BE2C (cell line): ENCODE measurements around the gene IFI27.

Source experiments
- DNase-seq: peaks from one replicate; pipeline ENCODE4 v3.0.0-alpha.2; 2020
- H3K27me3 ChIP-seq: fragments of 250-450 bp; sonication (Bioruptor Pico); 2 replicates; pipeline ENCODE4 v1.5.1; 2020; ENCODE audit warnings: mild to moderate bottlenecking
- H3K36me3 ChIP-seq: fragments of 250-450 bp; sonication (Bioruptor Pico); 2 replicates; pipeline ENCODE4 v1.5.1; 2020; ENCODE audit warnings: mild to moderate bottlenecking
- H3K4me1 ChIP-seq: fragments of 250-450 bp; sonication (Bioruptor Pico); 2 replicates; pipeline ENCODE4 v1.5.1; 2020
- H3K4me3 ChIP-seq: 2 replicates; pipeline ENCODE4 v1.5.1; 2011; ENCODE audit warnings: low read depth, low read length
- H3K9me3 ChIP-seq: fragments of 250-450 bp; sonication (Bioruptor Pico); 2 replicates; pipeline ENCODE4 v1.5.1; 2020
- CTCF ChIP-seq: IDR thresholded peaks from 2 replicates; pipeline ENCODE4 v1.5.1; 2012; ENCODE audit warnings: mild to moderate bottlenecking, low read depth, low read length

The IFI27 gene

GRCh38 chr14:94138251-94138650, 27.7 kb downstream of the IFI27 start:
- no peak for TF ChIP-seq CTCF
- no peak overlapping the region for H3K4me3 ChIP-seq
- H3K36me3 ChIP-seq, result no peaks in the 10 kb centered on the region
- no peaks in the 10 kb centered on the region for H3K9me3 ChIP-seq
- H3K4me1 ChIP-seq, result no peaks in the 10 kb centered on the region
- DNase-seq, result no peak
- no peaks in the 10 kb centered on the region for H3K27me3 ChIP-seq

GRCh38 chr14:94139006-94139405, 28.5 kb downstream of the IFI27 start:
- no peak overlapping the region for H3K4me3 ChIP-seq
- no peak for TF ChIP-seq CTCF
- H3K9me3 ChIP-seq, result no peaks in the 10 kb centered on the region
- H3K4me1 ChIP-seq, result no peaks in the 10 kb centered on the region
- no peak for DNase-seq
- H3K27me3 ChIP-seq, result no peaks in the 10 kb centered on the region
- no peaks in the 10 kb centered on the region for H3K36me3 ChIP-seq

- no peak for TF ChIP-seq CTCF
- DNase-seq, result no peak
- no peak overlapping the region for H3K4me3 ChIP-seq
- no peaks in the 10 kb centered on the region for H3K9me3 ChIP-seq
- H3K4me1 ChIP-seq, result no peaks in the 10 kb centered on the region
- no peaks in the 10 kb centered on the region for H3K36me3 ChIP-seq
- no peaks in the 10 kb centered on the region for H3K27me3 ChIP-seq
Observed at GRCh38 chr14:94139421-94139820, 28.9 kb downstream of the IFI27 start.

- Histone ChIP-seq H3K9me3 (no peaks in the 10 kb centered on the region), H3K36me3 (no peaks in the 10 kb centered on the region), H3K4me3 (no peak overlapping the region), H3K27me3 (no peaks in the 10 kb centered on the region), H3K4me1 (no peaks in the 10 kb centered on the region)
- TF ChIP-seq CTCF, result no peak
- DNase-seq, result no peak
Observed at GRCh38 chr14:94142247-94142646, 31.7 kb downstream of the IFI27 start.

- Histone ChIP-seq H3K4me3 (no peak overlapping the region), H3K27me3 (no peaks in the 10 kb centered on the region), H3K4me1 (no peaks in the 10 kb centered on the region), H3K36me3 (no peaks in the 10 kb centered on the region), H3K9me3 (no peaks in the 10 kb centered on the region)
- no peak for TF ChIP-seq CTCF
- DNase-seq, result no peak
Observed at GRCh38 chr14:94142836-94143235, 32.3 kb downstream of the IFI27 start.

GRCh38 chr14:94143239-94143638, 32.7 kb downstream of the IFI27 start:
- no peaks in the 10 kb centered on the region for H3K9me3 ChIP-seq
- TF ChIP-seq CTCF, result peak; percentile 55
- H3K36me3 ChIP-seq, result no peaks in the 10 kb centered on the region
- H3K4me1 ChIP-seq, result no peaks in the 10 kb centered on the region
- H3K27me3 ChIP-seq, result no peaks in the 10 kb centered on the region
- H3K4me3 ChIP-seq, result no peak overlapping the region
- no peak for DNase-seq
